Measurements from ENCODE around the gene AGBL4.

AGBL4 gene

DNA sequence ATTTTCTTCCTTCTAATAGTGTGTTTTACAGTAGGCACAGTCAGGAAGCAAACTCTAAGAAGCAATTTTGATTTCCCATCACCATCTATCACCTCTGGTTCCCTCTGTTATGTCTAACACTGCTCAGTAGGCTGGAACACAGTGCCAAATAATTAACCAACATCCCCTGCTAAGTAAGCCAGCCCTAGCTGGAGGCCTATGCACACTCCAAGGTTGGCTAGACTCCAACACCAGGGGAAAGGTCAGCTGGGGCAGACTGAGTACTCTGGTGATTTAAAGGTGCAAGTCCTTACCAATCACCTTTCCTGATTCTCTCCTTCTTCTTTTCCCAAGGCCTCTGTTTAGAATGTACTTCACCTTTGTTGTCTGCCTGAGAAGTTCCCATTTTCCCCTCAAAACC, 1200.6 kb downstream of the AGBL4 start:
- no peak for DNase-seq (ENCODE audit: low spot score)

DNA sequence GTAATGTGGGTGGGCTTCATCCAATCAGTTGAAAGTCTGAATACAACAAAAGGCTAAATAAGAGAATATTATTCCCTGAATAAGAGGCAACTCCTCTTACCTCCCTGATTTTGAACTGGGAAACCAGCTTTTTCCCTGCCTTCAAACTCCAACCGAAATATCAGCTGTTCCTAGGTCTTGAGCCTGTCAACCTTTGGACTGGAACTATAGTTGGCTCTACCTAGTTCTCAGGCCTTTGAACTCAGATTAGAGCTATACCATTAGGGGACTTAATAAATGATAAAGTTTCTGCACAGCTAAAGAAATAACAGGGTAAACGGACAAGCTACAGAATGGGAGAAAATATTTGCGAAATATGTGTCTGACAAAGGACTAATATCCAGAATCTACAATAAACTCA, 1203.3 kb downstream of the AGBL4 start:
- no peak for DNase-seq (ENCODE audit: low spot score)

DNA sequence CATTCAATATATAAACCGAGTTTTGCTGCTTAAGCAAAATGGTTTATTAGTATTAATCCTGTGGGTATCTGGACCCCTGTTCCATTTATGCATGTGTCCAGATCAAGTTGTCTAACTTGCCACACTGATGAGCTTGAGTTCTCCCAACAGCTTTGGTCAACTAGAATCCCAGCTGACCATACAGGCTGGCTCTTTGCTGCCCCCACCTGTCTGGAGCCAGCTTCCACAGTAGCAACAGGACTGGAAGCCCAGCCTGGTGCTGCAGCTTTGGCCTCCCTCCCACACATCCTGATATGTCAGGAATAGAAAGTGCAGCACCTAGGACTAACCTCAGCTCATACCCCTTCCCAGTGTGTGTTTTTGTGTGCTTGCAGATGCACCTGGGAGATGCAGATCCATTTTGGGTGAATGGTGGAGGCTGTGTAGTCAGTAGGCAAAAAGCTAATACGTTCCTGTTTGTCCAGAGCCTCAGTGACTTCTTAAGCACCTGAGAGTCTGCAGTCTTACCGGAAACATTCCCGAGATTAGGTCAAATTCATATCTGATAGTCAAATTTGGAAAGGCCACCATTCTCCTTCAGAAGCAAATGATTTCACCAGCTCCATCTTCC, 1206.1 kb downstream of the AGBL4 start:
- peak; percentile 31 for DNase-seq (ENCODE audit: low spot score)

DNA sequence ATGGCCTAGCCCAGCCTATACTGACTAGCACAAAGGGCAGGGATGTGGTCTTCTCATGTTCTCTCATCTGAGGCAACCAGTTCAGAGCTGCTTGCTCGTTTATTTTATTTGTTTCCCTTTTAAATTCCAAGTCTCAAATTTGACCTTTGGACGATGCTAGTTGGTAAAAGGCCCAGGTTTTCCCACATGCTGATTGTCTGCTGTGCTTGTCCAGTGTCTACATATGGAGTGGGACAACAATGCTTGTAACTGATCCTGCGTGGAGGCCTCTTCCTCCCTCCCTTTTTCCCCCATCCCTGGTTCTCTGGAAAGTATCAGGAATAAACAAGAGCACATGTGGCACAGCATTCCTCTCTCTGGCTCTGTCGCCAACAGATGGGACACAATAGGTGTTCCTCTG, 1213.0 kb downstream of the AGBL4 start:
- DNase-seq (ENCODE audit: low spot score) = no peak

DNA sequence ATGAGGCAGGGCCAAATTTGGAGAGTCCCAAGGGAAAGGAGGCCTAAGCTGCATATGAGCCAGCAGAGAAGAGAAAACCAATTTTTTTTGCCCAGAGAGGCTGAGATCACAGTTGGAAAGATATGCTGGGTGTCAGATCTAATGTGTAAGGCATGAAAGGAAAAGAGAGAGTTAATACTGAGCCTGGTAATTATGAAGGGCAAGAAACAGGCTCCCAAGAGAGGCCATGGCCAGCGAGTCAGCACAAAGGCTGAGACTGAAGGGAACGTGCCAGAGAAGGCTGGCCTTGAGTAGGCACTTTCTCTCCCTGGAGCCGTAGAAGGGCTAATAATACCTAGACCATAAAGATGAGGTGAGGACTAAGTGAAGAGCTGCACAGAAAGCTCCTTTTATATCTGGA, 1215.3 kb downstream of the AGBL4 start:
- DNase-seq (ENCODE audit: low spot score) = no peak

DNA sequence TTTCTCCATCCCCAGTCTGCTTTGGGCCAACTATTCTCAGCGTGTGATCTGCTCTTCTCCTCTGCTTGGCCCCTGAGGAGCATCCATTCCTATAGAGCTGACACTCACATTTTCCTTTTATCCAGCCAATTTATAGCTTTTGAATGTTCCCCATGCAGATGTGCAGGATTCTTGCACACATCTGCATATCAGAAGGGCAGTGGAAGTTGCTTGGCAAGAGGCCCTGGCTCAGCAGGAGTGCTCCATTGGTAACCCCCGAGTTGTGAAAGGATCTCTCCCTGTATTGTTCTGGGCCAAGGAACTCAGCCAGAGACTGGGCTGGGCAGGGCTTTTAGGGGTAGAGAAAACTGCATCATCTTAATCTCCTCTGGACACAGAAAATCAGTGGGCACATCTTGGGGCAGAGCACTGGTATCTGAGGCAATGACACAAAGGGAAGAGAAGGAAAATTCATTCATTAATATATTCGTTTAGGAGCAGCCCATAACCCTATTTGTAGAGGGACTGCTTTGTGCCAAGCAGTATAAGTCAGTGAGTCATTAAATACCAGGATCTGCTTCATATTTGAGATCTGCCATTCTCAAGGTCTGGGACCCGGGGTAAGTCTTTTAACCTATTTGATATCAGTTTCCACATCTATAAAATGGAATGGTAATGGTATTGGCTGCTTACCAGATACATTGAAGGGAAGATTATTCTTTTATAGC, 1216.0 kb downstream of the AGBL4 start:
- no peak for DNase-seq (ENCODE audit: low spot score)

DNA sequence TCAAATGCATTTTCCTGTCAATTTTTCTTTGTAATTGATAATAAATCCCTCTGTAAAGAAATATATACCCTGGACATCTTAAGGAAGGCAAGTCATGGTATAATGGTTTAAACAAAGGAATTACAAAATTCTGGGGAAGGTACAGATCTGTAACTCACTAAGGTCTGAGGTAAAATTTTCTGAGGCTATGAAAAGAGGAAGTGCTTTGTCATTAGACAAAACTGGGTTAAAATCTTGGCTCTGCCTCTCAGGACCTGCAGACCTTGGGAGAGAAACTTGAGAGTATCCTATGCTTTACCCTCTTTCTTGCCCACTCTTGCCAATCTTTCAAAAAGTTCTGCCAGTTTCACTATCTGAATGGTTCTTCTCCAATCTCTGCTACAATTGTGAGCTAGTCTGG, 1220.3 kb downstream of the AGBL4 start:
- DNase-seq (ENCODE audit: low spot score) = no peak

DNA sequence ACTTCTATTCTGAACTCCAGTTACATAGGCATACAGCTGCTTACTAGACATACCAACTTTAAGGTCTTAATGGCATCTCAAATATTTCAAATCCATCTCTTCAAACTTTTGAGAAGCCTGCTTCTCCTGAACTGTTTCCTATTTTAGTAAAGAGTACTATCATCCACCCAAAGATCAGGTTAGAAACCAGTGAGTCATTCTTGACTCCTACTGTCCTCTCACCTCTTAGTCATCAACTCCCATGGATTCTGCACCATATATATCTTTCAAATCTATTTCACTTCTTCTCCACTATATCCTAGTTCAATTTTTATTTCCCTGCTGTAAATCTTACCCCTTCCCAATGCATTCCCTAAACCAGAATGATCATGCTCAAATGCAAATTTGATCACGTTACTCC, 1228.9 kb downstream of the AGBL4 start:
- no peak for DNase-seq (ENCODE audit: low spot score)

DNA sequence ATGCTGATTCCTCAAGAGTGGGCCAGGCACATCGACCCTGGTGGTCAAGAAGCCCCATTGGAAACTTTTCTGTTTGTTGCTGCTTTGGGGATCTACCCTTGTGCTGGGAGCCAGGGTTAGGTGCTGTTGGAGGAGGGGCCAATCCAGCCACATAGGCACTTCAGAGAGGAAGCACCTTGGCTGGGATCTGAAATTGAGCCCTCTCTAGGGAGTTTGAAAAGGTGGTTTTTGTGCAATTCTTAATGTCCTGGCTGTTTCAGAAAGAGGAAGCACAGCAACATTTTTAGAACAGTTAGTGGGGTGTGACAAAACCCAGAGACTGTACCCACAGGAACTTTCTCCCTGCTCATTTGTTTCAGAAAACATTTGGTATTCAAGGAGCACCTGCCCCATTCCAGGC, 1229.9 kb downstream of the AGBL4 start:
- DNase-seq (ENCODE audit: low spot score) = no peak

DNA sequence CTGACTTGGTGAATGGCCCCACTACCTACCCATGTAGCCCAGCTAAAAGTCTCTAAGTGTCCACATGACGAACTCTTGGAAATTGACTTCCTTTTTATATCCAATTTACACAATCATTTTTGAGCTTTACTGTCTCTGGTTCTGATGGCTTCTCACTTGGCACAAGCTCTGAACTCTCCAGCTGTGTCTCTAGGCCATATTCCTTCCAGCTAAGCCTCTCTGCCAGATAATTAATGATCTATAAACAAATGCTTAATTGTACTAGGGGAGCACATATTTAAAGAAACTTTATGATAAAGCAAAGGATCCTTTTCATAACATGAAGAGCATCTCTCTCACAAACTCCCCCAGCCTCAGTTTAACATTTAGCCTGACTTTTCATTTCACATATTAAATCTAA, 1230.8 kb downstream of the AGBL4 start:
- DNase-seq (ENCODE audit: low spot score) = no peak

DNA sequence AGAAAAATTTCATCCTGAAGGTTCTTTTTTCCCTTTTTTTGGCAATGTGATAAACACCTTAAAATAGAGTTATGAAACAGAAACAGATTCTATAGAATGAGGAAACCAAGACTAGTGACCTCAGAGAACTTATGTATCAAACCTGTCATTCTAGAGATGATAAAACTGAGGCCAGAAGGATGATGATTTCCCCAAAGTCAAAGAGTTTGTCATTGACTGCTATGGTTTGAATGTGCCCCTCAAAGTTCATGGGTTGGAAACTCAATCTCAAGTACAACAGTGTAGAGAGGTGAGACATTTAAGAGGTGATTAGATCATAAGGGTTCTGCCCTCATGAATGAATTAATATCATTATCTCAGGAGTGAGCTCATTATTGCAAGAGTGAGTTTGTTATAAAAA, 1233.4 kb downstream of the AGBL4 start:
- no peak for DNase-seq (ENCODE audit: low spot score)

DNA sequence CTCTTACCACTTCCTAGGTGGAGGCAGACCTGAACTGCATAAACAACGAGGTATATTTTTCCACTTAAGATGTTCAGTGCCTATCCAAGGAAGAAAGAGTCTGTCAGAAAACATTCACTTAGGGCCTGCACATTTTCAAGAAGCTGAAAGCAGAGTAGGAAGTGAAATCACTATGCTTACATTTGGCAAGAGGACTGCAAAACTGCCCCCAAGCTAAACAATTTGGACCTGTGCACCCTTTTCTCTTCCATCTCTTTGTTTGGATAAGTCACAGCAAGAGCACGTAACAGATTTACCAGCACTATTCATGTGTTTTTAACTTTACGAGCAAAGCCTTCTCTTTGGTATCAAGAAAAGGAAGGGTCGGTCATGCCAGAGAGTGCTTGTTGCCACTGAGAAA, 1233.9 kb downstream of the AGBL4 start:
- DNase-seq (ENCODE audit: low spot score) = no peak

DNA sequence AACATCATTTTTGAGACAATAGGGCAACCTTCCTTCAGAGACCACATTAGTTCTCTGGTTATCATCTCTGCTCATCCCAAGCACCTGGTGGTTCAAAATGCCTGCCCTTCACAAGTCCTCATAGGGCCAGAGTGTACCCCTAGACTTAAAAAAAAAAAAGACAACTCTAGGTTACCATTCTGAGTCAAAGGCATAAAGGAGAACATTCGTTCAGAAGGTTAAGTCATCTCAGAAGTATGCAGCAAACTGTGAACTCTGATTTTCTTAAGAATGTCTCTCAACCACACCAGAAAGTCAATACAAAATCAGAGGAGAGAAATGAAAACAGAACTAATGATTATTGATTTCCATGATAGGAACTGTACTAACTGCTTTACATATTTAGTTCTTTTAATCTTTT, 1237.9 kb downstream of the AGBL4 start:
- no peak for DNase-seq (ENCODE audit: low spot score)

DNA sequence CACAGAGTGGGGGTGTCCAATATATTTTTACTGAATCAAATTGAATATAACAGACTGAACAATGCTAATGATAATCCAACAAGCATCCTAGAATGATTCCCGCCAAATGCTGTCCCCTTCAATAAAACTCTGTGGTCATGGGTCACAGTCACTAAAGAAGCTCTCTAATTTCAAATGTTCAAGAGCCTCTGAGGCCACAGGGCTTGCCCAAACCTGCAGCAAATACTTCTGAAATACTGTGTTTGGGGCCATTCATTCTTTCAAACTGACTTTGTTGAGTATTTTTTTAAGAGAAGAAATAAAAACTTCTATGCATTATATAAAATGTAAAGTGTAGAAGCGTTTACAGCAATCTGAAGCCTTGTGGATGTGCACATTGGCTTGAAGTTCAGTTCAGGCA, 1239.5 kb downstream of the AGBL4 start:
- no peak for DNase-seq (ENCODE audit: low spot score)

DNA sequence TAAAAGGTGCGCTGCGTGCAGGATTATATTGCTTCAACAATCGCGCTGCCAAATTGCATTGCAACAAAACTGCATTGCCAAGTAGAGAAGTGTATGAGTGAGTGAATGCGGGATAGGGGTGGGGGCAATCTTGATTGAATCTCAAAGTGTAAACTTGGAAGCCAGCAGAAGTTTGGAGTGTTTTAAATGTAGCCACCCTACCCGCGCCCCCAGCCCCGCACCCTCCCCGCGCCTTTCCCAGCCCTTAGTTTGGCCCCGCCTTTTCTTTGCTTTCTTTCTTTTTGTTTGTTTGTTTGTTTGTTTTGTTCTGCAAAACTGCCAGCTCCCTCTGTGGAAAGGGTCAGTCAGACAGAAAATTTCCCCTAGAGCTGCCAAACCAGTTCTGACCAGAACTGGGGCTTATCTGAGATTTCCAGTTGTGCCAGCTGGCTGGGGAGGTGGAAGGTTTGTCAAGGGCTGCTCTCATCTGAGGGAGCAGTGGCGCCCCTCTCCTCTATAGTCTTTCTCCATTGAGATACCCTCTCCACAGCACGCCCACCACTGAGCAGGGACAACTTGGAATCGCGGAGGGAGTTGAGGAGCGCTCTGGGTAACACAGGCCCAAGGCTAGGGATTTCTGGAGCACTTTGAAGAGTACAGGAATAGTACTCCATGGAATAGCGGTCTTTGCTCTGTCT, 1246.4 kb downstream of the AGBL4 start:
- DNase-seq (ENCODE audit: low spot score) = no peak

DNA sequence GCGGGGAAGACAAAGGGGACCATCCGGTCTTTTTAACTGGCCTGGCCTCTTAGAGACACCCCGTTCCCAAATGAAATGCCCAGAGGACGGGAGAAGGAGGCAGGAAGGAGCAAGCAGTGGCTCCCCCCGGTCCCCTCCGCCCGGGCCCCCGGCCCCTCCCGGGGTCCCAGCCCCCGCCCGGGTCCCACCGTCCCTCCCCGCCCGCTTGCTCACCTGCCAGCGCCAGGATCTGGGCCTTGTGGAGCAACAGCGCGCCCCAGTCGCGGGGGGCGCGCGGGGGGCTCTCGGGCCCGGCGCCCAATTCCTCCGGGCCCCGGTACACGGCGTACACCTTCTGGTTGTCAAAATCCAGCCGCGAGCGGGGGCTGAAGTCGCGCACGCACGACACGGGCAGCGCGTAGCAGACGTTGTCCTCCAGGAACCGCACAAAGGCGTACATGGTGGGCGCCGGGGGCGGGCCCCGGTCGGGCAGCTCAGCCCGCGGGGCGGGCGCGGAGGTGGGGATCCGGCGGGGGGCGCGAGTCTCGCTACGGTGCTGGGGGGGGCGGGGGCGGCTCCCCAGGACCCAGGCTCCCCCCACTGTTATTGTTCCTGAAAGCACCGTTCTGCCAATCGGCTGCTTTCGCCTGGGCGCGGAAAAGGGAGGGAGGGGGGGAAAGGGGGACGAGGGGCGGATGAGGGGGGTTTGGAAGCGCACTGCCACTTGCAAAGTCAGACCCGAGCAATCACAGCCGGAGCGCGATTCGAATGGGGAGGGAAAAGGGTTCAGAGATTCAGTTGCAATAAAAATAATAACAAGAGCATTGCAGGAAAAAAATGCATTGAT, 1247.1 kb downstream of the AGBL4 start, which contains the start of gene BEND5:
Gene BEND5, minus strand, starts transcription at position 499 of the 826 bp plus-strand sequence. Its CDS starts 60 bp downstream, at position 439.
- no peak for DNase-seq (ENCODE audit: low spot score)

DNA sequence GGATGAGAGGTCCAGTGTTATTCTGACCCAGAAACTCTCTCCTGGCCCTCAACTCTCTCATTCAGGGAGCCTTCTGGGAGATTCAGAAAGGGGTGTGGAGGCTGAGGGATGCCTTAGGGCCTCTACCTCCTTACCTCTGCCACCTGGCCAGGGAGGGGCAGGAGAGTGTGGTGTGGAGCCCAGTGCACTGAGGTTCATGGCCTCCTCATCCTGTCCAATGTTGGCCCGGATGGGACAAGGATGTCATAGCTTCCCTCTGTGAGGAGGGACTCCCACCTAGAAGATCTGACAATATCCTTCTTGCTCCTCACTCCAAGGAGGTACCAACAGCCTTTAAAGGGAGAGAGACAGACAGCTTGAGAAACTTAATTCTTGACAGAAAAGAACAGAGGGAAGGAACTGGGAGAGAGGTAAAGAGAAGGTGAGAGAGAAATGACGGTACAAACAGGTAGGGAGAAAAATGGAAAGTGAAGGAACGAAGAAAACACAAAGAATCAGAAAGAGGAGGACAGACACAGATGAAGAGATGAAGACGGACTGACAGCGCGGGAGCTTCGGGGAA, 1247.8 kb downstream of the AGBL4 start:
- DNase-seq (ENCODE audit: low spot score) = no peak

DNA sequence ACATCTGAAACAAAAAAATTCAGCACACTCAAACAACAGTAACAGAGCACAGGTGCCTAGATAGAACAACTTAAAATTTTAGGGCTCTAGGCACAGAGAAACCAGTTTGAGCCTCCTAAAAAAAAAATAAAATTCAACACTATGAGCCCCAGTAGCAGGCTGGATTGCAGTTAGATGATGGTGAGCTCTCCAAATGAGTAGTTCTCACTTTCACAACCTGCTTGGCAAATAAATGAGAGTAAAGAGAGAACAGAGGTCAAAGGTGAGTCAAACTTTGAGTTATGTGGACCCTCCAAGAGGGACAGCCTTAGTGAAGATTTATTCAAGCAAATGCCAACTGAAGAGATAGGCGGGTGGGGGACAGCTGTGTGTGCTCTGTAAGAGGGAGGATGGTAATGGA, 1250.6 kb downstream of the AGBL4 start:
- no peak for DNase-seq (ENCODE audit: low spot score)

DNA sequence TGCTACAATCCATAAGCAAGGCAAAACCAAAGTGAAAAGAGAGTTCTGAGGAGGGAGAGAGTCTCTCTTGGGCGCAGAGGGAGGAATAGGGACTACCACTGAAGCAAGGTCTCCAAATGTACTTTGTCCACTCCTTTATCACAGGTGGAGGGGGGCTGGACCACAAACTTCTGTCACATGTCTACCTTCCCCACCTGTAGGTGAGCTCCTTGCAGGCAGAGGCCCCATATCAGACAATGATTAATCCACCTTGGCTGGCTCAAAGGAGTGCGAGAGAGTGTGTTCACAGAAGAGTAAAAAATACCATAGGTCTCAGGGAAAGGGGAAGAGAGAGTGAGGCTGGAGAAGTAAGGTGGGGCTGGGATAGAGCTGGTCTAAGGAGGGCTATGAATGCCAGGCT, 1251.5 kb downstream of the AGBL4 start:
- no peak for DNase-seq (ENCODE audit: low spot score)

DNA sequence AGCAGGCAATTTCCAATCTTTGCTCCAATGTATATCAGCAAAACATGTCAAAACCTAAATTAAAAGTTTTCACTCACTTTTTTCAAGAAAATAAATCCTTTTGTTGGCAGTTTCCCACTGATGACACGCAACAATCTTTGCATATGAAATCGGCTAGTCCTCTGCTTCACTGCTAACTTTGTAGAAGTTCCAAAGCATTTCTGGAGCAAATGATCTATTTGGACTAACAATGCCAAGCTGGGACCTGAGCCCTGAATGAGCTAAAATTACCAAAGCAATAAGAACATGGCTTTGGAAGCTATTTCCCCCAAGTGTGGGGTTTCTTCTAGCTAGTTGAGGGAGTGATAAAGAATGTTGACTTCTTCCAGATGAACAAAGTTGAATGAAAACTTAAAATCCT, 1252.2 kb downstream of the AGBL4 start:
- DNase-seq (ENCODE audit: low spot score) = no peak

DNA sequence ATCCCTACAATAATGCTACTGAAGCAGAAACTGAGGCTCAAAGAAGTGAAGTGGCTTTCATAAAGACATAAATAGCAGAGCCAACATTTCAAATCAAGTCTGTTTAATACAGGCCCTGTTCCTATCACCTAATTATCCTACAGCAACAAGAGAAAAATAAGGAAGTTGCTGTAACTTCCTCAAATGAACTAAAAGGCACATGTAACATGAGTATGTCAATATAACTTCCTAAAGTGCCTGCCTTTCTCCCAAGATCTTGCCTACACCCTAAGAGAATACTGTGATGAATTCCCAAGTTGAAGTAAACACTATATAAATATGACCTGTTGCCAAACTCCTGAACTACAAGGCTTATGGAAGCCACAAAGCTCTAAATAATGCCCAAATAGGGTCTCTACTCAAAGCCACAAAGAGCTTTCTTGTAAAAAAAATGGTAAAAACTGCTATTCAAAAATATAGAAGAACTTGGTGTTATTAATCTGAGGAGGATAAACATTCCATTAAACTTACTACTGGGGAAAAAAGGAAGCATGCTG, 1255.7 kb downstream of the AGBL4 start:
- no peak for DNase-seq (ENCODE audit: low spot score)

DNA sequence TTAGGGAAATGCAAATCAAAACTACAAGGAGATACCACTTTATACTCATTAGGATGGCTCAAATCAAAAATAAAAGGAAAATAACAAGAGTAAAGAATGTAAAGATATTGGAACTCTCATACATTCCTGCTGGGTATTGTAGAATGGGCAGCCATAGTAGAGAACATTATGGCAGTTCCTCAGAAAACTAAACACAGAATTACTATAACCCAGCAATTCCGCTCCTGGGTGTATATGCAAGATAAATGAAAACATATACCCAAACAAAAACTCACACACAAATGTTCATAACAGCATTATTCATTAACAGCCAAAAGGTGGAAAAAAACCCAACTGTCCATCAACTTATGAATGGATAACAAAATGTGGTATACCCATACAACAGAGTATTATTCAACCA, 1258.4 kb downstream of the AGBL4 start:
- DNase-seq (ENCODE audit: low spot score) = no peak

All from LoVo (cell line).